Vagina (tissue), 2 donors: ENCODE measurements around the gene PFDN2.

Source experiments
- POLR2A ChIP-seq, 2 donors: fragments of 450-650 bp; IDR thresholded peaks; one replicate each; pipeline ENCODE4 v1.6.1; 2017; ENCODE audit warnings: antibody characterized with exemption in 2 of 2, mild to moderate bottlenecking in 2 of 2, moderate library complexity in 2 of 2
- TF ChIP-seq, protein P1 (sequence below), 3 experiments: fragments of 450-650 bp in 2 of 3; fragments of 200-600 bp in 1 of 3; sonication (generic) in 1 of 3; IDR thresholded peaks; one replicate each; pipeline ENCODE4 v1.5.1; 2017 to 2019; ENCODE audit warnings: antibody characterized with exemption in 3 of 3, mild to moderate bottlenecking in 2 of 3, moderate library complexity in 2 of 3

DNA sequence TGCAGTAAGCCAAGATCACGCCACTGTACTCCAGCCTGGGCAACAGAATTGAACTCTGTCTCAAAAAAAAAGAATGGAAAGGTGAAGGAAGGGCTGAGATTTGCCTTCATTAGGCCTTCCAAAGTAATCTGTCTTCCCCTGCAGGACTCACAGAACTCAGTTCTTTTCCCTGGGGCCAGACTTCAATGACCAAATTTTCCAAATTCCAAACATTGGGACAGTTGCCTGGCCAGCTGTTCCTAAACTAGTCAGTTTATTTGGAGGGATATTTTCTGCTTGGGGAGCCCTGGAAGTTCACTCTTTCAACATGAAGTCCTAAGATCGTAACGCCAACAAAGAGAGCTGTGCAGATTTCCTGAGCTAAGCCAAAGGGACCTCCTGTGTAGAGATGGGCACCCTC lies 20.0 kb upstream of the PFDN2 start:
- TF ChIP-seq POLR2A (IDR thresholded peaks at IDR 0.05), result no peak
- TF ChIP-seq, protein P1, sequence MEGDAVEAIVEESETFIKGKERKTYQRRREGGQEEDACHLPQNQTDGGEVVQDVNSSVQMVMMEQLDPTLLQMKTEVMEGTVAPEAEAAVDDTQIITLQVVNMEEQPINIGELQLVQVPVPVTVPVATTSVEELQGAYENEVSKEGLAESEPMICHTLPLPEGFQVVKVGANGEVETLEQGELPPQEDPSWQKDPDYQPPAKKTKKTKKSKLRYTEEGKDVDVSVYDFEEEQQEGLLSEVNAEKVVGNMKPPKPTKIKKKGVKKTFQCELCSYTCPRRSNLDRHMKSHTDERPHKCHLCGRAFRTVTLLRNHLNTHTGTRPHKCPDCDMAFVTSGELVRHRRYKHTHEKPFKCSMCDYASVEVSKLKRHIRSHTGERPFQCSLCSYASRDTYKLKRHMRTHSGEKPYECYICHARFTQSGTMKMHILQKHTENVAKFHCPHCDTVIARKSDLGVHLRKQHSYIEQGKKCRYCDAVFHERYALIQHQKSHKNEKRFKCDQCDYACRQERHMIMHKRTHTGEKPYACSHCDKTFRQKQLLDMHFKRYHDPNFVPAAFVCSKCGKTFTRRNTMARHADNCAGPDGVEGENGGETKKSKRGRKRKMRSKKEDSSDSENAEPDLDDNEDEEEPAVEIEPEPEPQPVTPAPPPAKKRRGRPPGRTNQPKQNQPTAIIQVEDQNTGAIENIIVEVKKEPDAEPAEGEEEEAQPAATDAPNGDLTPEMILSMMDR (IDR thresholded peaks at IDR 0.05), result no peak
